B cell (primary cell): ENCODE data around the gene S100A1. TPM values are rescaled to one million over a fixed set of nuclear protein-coding genes. Genes with fewer than 3 reads are reported as not detected.

Experiments used
- ATAC-seq: fragments of 200-7000 bp; cut with Tn5 transposase; one replicate; pipeline ENCODE4 v1.10.0; 2021; ENCODE audit warnings: low read depth, mild to moderate bottlenecking, moderate number of reproducible peaks, moderate library complexity
- CTCF ChIA-PET: fragments of 350-600 bp; sonication (Branson Sonifier 250); formaldehyde crosslinking; loops from one replicate; lab custom pipeline; 2021; ENCODE audit warnings: antibody characterized with exemption, inconsistent platforms; lab: Charles Lee
- POLR2A ChIA-PET: fragments of 350-600 bp; sonication (Branson Sonifier 250); formaldehyde crosslinking; loops from one replicate; lab custom pipeline; 2021; ENCODE audit warnings: antibody characterized with exemption; lab: Charles Lee
- DNase-seq: peaks from one replicate; pipeline ENCODE4 v3.0.0; 2013
- H2AFZ ChIP-seq: 2 replicates; pipeline ENCODE4 v1.6.1; 2012; ENCODE audit warnings: mild to moderate bottlenecking, low read depth, low read length; ENCODE audit not compliant: insufficient read depth, poor library complexity, severe bottlenecking
- H3K27ac ChIP-seq, 2 donors: 1 replicate in 1 of 2; 2 replicates in 1 of 2; pipeline ENCODE4 v1.5.1; 2012 to 2013; ENCODE audit warnings: low read length in 2 of 2, mild to moderate bottlenecking in 2 of 2, moderate library complexity in 1 of 2
- H3K27me3 ChIP-seq, 4 experiments: fragments of 200-600 bp in 1 of 4; sonication (generic) in 1 of 4; replicated peaks in 1 of 4; 1 replicate in 2 of 4; 2 replicates in 2 of 4; pipeline versions ENCODE4 v1.6.1 to v1.7.0; 2013 to 2016; ENCODE audit warnings: low read length in 3 of 4, mild to moderate bottlenecking in 2 of 4, mixed read lengths in 1 of 4, moderate library complexity in 1 of 4; ENCODE audit not compliant: insufficient read depth in 4 of 4, control insufficient read depth in 3 of 4; ENCODE audit errors: control extremely low read depth in 1 of 4
- H3K36me3 ChIP-seq, 2 experiments: replicated peaks in 1 of 2; 1 replicate in 1 of 2; 2 replicates in 1 of 2; pipeline versions ENCODE4 v1.6.1 to v1.7.1; 2013; ENCODE audit warnings: low read length in 1 of 2; ENCODE audit not compliant: insufficient read depth in 2 of 2, control insufficient read depth in 1 of 2; ENCODE audit errors: control extremely low read depth in 1 of 2, extremely low read depth in 1 of 2
- H3K4me1 ChIP-seq, 2 donors: fragments of 200-600 bp in 1 of 2; sonication (generic) in 1 of 2; 1 replicate in 1 of 2; 2 replicates in 1 of 2; pipeline versions ENCODE4 v1.5.1 to v1.6.1; 2013 to 2017; ENCODE audit warnings: low read length in 2 of 2; ENCODE audit not compliant: control insufficient read depth in 2 of 2, insufficient read depth in 2 of 2
- H3K4me2 ChIP-seq: replicated peaks from 2 replicates; pipeline ENCODE3; 2012; ENCODE audit warnings: mild to moderate bottlenecking, low read depth, low read length; ENCODE audit not compliant: poor library complexity, severe bottlenecking
- H3K4me3 ChIP-seq, 5 experiments: fragments of 200-600 bp in 1 of 5; sonication (generic) in 1 of 5; 1 replicate in 3 of 5; 2 replicates in 2 of 5; pipeline versions ENCODE4 v1.5.1 to v1.7.0; 2011 to 2016; ENCODE audit warnings: low read length in 4 of 5, mild to moderate bottlenecking in 4 of 5, low read depth in 2 of 5, control low read depth in 1 of 5, moderate library complexity in 1 of 5; ENCODE audit not compliant: insufficient read depth in 1 of 5; ENCODE audit errors: control extremely low read depth in 1 of 5, extremely low read depth in 1 of 5
- H3K79me2 ChIP-seq: fragments of 200-600 bp; sonication (generic); one replicate; pipeline ENCODE4 v1.6.0; 2016; ENCODE audit warnings: low read length; ENCODE audit not compliant: control insufficient read depth, insufficient read depth
- H3K9ac ChIP-seq: fragments of 200-600 bp; sonication (generic); 2 replicates; pipeline ENCODE4 v1.6.1; 2017; ENCODE audit warnings: mild to moderate bottlenecking, low read length, moderate library complexity
- H3K9me3 ChIP-seq, 3 donors: one replicate each; pipeline versions ENCODE4 v1.6.1 to v1.7.1; 2013; ENCODE audit warnings: low read length in 2 of 3; ENCODE audit not compliant: control insufficient read depth in 2 of 3, insufficient read depth in 1 of 3; ENCODE audit errors: control extremely low read depth in 1 of 3
- H4K20me1 ChIP-seq: 2 replicates; pipeline ENCODE4 v1.6.0; 2012; ENCODE audit warnings: mild to moderate bottlenecking, low read length; ENCODE audit not compliant: insufficient read depth, control insufficient read depth, poor library complexity, severe bottlenecking
- H3K27ac Mint-ChIP-seq: one replicate; pipeline ENCODE4 v1.8.0; 2021; ENCODE audit warnings: mixed read lengths
- H3K27me3 Mint-ChIP-seq: one replicate; pipeline ENCODE4 v1.8.0; 2021; ENCODE audit warnings: mixed read lengths
- H3K4me1 Mint-ChIP-seq: one replicate; pipeline ENCODE4 v1.8.0; 2021; ENCODE audit warnings: mixed read lengths
- H3K4me3 Mint-ChIP-seq: one replicate; pipeline ENCODE4 v1.8.0; 2021; ENCODE audit warnings: mixed read lengths
- H3K9me3 Mint-ChIP-seq: one replicate; pipeline ENCODE4 v1.8.0; 2022; ENCODE audit warnings: mixed read lengths; ENCODE audit not compliant: insufficient read depth
- CTCF ChIP-seq: fragments of 200-600 bp; IDR thresholded peaks from one replicate; pipeline ENCODE4 v1.8.0; 2022; ENCODE audit warnings: antibody characterized with exemption, mild to moderate bottlenecking
- EZH2 ChIP-seq: IDR thresholded peaks from 2 replicates; pipeline ENCODE4 v1.6.1; 2012; ENCODE audit warnings: borderline replicate concordance, low read depth, mild to moderate bottlenecking, moderate library complexity, low read length; ENCODE audit not compliant: insufficient read depth, poor library complexity, severe bottlenecking
- WGBS: methylation state at CpG from one replicate; pipeline ENCODE4 v1.1.5; 2013; ENCODE audit warnings: missing lambda C conversion rate; ENCODE audit not compliant: insufficient coverage; 5-methylcytosine and 5-hydroxymethylcytosine counted together
- intact Hi-C: fragments of 100-400 bp; cut with micrococcal nuclease; formaldehyde crosslinking; loops from one replicate; pipeline ENCODE4 v1.10.0; 2022
- polyA plus RNA-seq: library from polyadenylated mRNA; depleted of rRNA; stranded (reverse); fragments of >200 nt; gene quantifications from 2 replicates; pipeline ENCODE4 v1.2.3, GENCODE V29; 2012
- total RNA-seq, 2 donors: library from RNA; stranded (reverse); fragments of 120-200 nt in 1 of 2; gene quantifications; 1 replicate in 1 of 2; 2 replicates in 1 of 2; pipeline versions ENCODE4 v1.2.3 to v1.2.4, GENCODE V29; 2013 to 2022

Gene S100A1
- total and polyA plus RNA-seq, 2 donors (not counting 1 experiment from before 2014, with no cell fraction given): not detected

GRCh38 chr1:153679337-153680119 is 51.3 kb downstream of the S100A1 start:
- no peaks in the 10 kb centered on the region for H3K79me2 ChIP-seq
- Mint-ChIP-seq H3K27ac (no peak overlapping the region), H3K27me3 (peaks cover 56% of the 10 kb centered on the region), H3K9me3 (no peaks in the 10 kb centered on the region), H3K4me3 (peak overlapping the region; percentile 94), H3K4me1 (peaks cover 26% of the 10 kb centered on the region)
- WGBS: 2% methylated on average over 73 of the region's 73 CpGs
- CTCF ChIA-PET: interaction anchor here (0.6 to 6.4 kb wide), 6 partner anchors 8 to 307 kb away, joined by 3 to 50 read pairs (median 6); partner anchors contain the start of gene RAB13
- H3K36me3 ChIP-seq: no peaks in the 10 kb centered on the region
- POLR2A ChIA-PET: interaction anchor here (0.6 to 1.3 kb wide), 4 partner anchors 46 to 621 kb away, joined by 3 to 13 read pairs (median 3); partner anchors contain the start of gene CHTOP
- peak overlapping the region; percentile 88 for H3K4me2 ChIP-seq
- ATAC-seq (peak; percentile 63), DNase-seq (peak; percentile 68)
- TF ChIP-seq CTCF: peak; percentile 42
- TF ChIP-seq EZH2: no peak
- H3K27me3 ChIP-seq: peaks cover 0 to 37% (median 24%) of the 10 kb centered on the region in 4 experiments
- peak overlapping the region in 4 of 5 experiments; percentile 19 to 57 (median 50) for H3K4me3 ChIP-seq
- intact Hi-C loops: loop anchor here (5.0 to 10.0 kb wide), 2 partner anchors 145 to 167 kb away; partner anchors contain the start of gene S100A6
- H4K20me1 ChIP-seq: no peaks in the 10 kb centered on the region
- peak overlapping the region; percentile 63 for H3K9ac ChIP-seq
- peaks cover 26 to 30% of the 10 kb centered on the region in 2 donors for H3K4me1 ChIP-seq
- no peak overlapping the region for H3K27ac ChIP-seq
- peak overlapping the region; percentile 86 for H2AFZ ChIP-seq
- H3K9me3 ChIP-seq: peaks cover 0 to 8% (median 0%) of the 10 kb centered on the region in 3 donors

GRCh38 chr1:153680120-153680403 is 51.8 kb downstream of the S100A1 start:
- ATAC-seq (no peak), DNase-seq (no peak)
- Mint-ChIP-seq H3K27me3 (peaks cover 59% of the 10 kb centered on the region), H3K4me1 (peaks cover 26% of the 10 kb centered on the region), H3K4me3 (peak overlapping the region; percentile 94), H3K9me3 (no peaks in the 10 kb centered on the region), H3K27ac (no peak overlapping the region)
- H3K36me3 ChIP-seq: no peaks in the 10 kb centered on the region
- H3K9me3 ChIP-seq: peaks cover 0 to 8% (median 0%) of the 10 kb centered on the region in 3 donors
- no peak overlapping the region for H3K27ac ChIP-seq
- intact Hi-C loops: no loop called here
- peak overlapping the region; percentile 88 for H3K4me2 ChIP-seq
- ChIA-PET CTCF (interaction anchor here (0.8 to 6.4 kb wide), 5 partner anchors 8 to 307 kb away, joined by 3 to 50 read pairs (median 10); partner anchors contain the start of gene RAB13), POLR2A (interaction anchor here (0.5 to 0.6 kb wide), 5 partner anchors 16 to 244 kb away, joined by 3 to 13 read pairs (median 4); no protein-coding TSS in a partner anchor)
- TF ChIP-seq EZH2 (no peak), CTCF (no peak)
- peak overlapping the region; percentile 63 for H3K9ac ChIP-seq
- H4K20me1 ChIP-seq: no peaks in the 10 kb centered on the region
- H3K27me3 ChIP-seq: peaks cover 0 to 37% (median 24%) of the 10 kb centered on the region in 4 experiments
- WGBS: 37% methylated on average over 5 of the region's 10 CpGs
- peaks cover 26 to 30% of the 10 kb centered on the region in 2 donors for H3K4me1 ChIP-seq
- H3K4me3 ChIP-seq: peak overlapping the region in 1 of 5 experiments; percentile 48
- H3K79me2 ChIP-seq: no peaks in the 10 kb centered on the region
- H2AFZ ChIP-seq: peak overlapping the region; percentile 86
